Lower leg skin (tissue), 3 donors: ENCODE results near the gene COL17A1.

ENCODE experiments used
- CTCF ChIP-seq, 3 donors: fragments of 450-650 bp; IDR thresholded peaks; one replicate each; pipeline ENCODE4 v1.5.1; 2016; ENCODE audit warnings: antibody characterized with exemption in 3 of 3, mild to moderate bottlenecking in 3 of 3, moderate library complexity in 2 of 3
- POLR2A ChIP-seq, 2 donors: fragments of 450-650 bp; IDR thresholded peaks; one replicate each; pipeline ENCODE4 v1.6.1; 2016 to 2017; ENCODE audit warnings: antibody characterized with exemption in 2 of 2, mild to moderate bottlenecking in 1 of 2, moderate library complexity in 1 of 2

- TF ChIP-seq CTCF (IDR thresholded peaks at IDR 0.05) (no peak), POLR2A (IDR thresholded peaks at IDR 0.05) (no peak)
Observed at GRCh38 chr10:104016661-104017060, 69.0 kb downstream of the COL17A1 start.
